Fibroblast of gingiva (primary cell): Measurements from ENCODE around the gene PRTFDC1.
A peak's percentile ranks its signal among the peaks of the same experiment; 100 is the strongest.
"Not testable (repeated sequence)": the region's sequence is repeated elsewhere in the genome, so short reads cannot be mapped to it uniquely, and the experiment has no call there.

Experiments
- DNase-seq: peaks from one replicate; pipeline ENCODE4 v3.0.0-alpha.2; 2011; ENCODE audit warnings: low read depth

The PRTFDC1 gene

DNA sequence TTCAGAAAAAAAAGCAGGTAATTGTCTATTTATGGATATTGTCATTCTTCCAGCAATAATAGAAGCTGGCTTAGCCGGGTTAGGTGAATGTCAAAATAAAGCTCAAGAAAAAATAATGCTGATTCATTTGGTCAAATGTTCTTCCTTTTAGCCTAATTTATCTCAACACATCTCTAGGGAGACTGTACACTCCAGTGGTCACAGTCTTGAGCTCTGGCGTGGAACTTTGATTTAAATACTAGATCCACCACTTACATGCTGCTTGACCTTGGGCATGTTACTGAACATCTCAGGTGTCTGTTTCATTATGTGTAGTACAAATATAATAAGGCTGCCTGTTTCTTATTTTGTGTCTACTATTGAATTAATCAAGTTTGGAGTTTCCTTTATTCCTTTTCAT, 22.0 kb downstream of the PRTFDC1 start:
- DNase-seq: no peak

DNA sequence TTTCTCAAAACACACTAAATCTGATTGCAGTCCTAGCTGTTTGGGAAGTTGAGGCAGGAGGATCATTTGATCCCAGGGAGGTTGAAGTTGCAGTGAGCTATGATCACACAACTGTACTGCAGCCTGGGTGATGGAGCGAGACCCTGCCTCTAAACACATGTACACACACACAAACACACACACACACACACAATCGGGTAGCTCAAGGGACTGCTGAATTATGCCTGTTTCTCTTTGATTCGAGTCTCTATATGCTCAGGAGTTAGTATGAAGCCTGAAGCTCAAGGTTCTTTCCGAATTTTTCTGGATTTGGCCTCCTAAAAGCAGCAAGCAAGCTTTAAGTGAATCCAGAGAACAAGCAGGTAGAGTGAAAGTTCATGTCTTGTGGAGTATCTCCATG, 22.5 kb downstream of the PRTFDC1 start:
- DNase-seq: no peak

DNA sequence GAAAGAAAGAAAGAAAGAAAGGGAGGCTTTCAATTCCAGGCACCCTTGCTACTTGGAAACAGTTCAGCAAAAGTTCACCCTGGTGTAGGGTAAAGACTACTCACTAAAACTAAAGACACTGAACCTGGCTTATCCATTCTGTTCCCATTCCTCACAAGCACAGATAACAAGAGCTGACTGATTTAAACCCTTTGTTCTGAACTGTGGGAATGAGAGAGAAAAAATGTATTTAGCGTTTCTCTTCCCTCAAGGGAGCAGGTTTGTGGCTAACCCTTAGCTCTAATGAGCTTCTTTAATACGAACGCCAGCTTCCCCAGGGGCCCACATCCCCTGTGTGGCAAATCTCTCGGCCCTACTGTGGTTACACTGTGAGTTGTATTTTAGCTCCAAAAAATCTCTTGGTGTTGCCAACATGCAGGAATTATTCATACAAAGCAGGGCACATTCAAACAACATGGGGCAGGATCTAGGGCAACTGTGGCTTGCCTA, 23.3 kb downstream of the PRTFDC1 start:
- peak; percentile 89 for DNase-seq

DNA sequence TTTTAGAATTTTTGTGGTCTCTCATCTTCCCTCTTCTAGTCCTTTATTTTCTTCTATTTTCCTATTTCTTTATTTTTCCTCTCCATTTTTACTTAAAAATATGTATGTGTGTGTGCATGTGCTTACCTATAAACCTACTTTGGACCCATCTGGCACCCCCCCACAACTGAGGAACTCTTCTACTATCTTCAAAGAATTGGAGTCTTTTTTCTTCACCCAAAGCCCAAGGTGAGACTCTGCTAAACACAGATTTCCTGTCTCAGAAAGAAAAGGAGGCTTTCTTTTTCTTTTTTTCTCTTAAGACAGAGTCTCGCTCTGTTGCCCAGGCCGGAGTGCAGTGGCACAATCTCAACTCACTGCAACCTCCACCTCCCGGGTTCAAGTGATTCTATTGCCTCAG, 24.2 kb downstream of the PRTFDC1 start:
- DNase-seq: no peak

DNA sequence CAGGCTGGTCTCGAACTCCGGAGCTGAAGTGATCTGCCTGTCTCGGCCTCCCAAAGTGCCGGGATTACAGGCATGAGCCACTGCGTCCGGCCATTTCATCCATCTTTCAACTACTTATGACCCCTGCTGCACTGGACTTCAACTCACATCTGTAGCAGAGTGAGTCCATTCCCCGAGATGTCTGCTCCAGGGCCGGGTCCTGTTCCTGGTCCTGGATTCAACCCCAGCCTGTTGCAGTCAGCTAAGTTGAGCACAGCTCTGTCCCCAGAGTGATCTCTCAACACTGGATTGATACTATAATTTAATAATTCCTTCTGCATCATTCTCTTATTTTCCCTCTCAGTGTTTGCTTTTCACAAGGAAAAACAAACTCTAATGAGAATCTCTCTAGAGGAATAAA, 25.8 kb downstream of the PRTFDC1 start:
- DNase-seq: no peak

DNA sequence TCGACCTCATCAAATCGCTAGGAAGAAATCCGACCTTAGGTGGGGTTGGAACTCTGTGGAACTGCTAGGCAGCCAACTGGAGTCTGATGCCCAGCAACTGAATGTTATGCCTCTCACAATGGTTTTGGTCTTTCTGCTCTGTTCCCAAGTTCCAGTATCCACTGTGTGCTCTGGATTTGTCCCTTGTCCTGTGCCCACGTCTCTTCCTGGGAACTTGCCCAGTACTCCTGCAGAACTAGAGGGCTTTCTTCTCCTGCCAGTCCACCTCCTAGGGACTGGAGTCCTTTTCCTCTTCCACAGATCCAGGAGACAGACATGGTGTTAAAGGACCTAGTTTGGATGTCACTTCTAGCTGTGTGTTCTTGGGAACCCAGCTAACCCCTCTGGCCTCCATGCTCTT, 26.6 kb downstream of the PRTFDC1 start:
- no peak for DNase-seq

DNA sequence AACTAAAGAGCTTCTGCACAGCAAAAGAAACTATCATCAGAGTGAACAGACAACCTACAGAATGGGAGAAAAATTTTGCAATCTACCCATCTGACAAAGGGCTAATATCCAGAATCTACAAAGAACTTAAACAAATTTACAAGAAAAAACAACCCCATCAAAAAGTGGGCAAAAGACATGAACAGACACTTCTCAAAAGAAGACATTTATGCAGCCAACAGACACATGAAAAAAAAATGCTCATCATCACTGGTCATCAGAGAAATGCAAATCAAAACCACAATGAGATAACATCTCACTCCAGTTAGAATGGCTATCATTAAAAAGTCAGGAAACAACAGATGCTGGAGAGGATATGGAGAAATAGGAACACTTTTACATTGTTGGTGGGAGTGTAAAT, 27.9 kb downstream of the PRTFDC1 start:
- DNase-seq: not testable (repeated sequence)

DNA sequence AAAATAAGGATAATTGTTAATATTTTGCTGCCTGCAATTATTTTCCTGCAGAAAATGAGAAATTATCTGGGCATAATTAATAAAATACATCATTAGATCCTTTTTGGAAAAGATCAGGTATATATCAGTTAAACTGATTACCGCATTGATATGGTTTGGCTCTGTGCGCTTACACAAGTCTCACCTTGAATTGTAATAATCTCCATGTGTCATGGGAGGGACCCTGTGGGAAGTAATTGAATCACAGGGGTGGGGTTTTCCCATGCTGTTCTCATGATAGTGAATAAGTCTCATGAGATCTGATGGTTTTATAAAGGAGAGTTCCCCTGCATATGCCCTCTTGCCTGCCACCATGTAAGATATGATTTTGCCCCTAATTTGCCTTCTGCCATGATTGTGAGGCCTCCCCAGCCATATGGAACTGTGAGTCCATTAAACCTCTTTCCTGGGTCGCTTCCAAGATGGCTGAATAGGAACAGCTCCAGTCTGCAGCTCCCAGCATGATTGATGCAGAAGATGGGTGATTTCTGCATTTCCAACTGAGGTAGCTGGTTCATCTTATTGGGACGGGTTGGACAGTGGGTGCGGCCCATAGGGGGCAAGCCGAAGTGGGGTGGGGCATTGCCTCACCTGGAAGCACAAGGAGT, 30.1 kb downstream of the PRTFDC1 start:
- DNase-seq: not testable (repeated sequence)

DNA sequence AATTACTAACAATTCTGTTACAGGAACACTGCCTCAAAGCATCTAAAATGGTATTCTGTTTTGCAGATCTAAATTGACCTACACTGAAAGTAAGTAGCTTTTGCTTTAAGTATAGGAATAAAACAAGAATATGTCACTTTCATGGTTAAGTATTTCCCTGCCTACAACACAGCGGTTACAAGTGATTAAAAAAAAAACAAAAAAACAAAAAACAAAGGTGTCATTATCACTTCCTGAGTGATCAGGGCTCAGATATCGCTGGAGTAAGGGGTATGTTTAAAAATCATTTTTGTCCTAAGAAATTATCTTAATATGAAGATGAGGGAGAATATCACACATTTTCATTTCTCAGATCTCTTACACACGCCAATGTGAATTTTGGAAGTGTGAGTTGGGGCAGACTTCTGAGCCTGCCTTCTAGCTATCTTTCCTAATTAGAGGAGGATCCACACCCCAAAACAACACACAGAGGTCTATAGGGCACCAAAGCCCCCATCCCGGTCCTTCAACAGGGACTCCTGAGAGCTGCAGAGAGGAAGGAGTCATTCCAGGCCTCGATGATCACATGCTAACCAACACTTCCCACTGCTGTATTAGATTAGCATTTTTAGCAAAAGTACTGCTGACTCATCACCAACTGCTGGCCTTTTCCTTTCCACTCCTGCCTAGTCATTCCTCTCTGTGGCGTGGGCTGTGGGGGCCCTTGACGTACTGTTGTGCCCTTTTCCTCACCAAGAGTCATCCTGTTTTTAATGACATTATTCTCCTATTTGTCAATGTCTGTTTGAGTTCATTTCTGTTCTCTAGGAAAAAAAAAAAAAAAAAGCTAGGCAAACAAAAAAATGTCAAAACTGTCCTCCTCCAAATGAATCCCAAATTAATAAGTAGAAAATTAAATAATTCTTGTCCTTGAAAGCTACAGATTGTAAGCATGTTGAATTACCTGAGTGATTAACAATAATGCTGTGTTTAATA, 31.2 kb downstream of the PRTFDC1 start:
- DNase-seq: peak; percentile 97

DNA sequence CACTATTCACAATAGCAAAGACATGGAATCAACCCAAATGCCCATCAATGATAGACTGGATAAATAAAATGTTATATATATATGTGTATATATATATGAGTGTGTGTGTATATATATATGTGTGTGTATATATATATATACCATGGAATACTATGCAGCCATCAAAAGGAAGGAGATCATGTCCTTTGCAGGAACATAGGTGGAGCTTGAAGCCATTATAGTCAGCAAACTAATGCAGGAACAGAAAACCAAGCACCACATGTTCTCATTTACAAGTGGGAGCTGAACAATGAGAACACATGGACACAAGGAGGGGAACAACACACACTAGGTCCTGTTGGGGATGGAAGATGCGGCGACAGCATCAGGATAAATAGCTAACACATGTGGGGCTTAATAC, 32.2 kb downstream of the PRTFDC1 start:
- DNase-seq: not testable (repeated sequence)

DNA sequence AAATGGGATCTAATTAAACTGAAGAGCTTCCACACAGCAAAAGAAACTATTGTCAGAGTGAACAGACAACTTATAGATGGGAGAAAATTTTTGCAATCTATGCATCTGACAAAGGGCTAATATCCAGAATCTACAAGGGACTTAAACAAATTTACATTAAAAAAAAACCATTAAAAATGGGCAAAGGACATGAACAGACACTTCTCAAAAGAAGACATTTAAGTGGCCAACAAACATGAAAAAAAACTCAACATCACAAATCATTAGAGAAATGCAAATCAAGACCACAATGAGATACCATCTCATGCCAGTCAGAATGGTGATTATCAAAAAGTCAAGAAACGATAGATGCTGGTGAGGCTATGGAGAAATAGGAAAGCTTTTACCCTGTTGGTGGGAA, 32.8 kb downstream of the PRTFDC1 start:
- DNase-seq: not testable (repeated sequence)

DNA sequence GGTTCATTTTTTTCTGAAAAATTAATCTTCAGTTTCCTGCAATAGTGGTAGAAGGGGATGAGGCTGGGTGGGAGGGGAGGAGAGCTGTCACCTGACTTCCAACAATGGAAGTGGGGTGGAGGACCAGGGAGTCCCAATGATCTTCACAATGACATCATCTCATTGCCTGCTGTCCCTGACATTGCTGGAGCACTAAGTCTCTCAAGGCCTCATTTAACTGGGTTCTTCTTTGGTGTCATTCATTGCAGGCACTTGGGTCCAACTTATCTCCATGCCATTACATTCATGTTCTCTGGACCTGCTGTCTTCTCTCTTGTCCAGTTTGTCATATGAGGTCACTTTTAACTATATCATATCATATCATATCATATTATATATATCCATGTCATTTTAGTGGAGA, 34.4 kb downstream of the PRTFDC1 start:
- no peak for DNase-seq

DNA sequence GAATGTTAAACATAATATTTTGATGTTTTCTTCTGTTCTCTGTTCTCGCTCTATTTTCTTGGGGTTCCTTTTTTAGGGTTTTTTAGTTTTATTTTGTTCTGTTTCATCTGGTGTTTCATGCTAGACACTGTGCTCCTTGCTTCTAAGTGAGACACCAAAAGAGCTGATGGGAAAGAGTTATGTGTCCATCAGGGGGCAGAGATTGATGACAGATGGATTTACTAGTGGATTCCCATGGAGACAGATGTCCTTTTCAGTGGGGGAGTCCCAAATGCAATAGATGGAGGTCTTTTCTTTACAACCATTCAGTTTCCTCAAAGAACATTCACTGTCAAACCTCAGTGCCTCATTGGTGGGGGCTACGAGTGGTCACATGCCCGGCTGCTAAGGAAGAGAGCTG, 34.9 kb downstream of the PRTFDC1 start:
- DNase-seq: no peak

DNA sequence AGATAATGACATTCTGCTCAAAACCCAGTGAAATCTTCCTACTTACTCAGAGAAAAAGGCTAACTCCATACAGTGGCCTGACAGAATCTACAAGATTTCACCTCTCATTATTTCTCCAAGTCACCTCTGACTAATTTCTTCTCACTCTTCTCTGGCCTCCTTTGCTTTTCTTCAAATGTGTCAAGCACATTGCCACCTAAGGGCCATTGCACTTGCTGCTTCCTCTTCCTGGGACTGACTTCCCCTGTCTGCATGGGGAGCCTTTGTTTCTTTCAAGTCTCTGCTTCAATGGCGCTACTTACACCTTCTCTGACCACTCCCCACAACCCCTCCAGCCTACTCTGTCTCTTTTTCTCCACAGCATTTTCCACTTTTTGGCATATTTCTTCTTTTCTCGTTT, 36.0 kb downstream of the PRTFDC1 start:
- no peak for DNase-seq

DNA sequence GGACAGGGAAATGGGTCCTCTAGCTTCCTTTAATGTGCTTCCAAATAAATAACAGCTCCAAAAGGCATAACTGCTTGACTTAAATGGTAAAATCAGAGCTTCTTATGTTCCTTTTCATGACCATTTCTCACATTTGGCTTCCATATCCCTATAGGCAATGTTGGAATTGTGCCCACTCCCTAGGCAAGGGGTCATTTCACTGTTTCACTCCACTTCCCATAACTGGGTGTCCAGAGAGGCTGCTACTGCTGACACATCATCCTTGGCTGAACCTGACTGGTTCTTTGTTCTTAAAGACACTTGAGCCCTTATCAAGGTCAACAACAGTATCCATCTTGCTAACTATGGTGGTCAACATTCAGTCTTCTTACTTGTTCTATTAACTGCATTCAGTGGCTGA, 37.1 kb downstream of the PRTFDC1 start:
- no peak for DNase-seq

DNA sequence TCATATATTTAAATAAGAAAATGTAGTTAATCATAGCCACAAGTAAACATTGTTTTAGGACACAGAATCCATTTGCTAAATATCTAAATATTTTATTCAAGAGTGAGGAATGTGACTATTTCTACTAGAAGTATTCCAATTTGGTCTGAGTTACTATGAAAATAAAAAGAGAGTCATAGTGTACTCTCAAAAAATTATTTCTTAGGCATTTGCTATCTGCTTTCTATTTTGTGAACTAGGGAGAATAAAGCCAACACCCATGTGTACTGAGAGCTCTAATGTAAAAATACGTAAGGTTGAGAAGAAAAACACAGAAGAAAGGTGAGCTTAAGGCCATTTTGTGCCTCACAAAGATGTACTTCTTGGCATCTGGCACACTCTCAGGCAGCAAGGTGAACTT, 38.3 kb downstream of the PRTFDC1 start:
- DNase-seq: no peak

DNA sequence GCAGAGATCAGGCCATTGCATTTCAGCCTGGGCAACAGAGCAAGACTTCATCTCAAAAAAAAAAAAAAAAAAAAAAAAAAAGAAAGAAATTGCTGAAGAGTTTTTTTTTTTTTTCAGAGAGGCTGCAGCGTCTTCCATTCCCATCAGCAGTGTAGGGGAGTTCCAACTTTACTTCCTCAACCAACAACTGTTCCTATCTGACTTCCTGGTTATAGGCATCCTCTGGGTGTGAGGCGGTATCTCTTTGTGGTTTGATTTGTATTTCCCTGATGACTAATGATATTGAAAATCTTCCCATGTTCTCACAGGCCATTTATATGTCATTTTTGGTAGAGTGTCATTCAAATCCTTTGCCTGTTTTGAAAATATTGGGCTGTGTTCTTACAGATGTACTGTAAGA, 40.2 kb downstream of the PRTFDC1 start:
- no peak for DNase-seq

DNA sequence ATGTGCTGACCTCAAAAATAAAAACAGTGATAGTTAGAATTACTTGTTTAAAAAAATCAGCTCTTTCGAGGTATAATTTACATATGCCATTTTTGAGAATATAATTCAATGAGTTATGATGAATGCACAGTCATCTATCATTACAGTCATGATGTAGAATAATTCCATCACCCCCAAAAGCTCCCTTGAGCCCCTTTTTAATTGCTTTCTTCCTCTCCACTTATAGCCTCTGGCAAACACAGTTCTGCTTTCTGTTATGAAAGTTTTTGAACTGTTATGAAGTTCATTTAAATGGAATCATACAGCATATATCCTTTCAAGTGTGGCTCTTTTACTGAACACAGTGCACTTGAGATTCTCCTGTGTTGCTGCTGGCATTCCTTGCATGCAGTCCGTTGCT, 41.4 kb downstream of the PRTFDC1 start:
- DNase-seq: no peak

DNA sequence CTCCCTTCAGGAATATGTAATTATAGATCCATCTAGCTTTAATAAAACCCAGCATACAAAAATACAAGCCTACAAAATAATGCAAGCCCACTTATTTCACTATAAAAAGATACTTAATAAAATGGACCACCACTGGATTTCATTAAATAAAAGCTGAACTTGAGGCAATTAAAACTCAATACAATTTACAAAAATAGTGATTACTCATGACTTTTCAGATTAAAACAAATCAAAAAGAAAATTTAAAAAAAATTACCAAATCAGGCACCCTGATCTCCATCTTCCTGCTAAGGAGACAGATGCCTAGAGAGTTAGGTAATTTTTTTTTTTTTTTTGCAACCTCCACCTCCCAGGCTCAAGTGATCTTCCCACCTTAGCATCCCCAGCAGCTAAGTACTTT, 41.8 kb downstream of the PRTFDC1 start:
- no peak for DNase-seq

DNA sequence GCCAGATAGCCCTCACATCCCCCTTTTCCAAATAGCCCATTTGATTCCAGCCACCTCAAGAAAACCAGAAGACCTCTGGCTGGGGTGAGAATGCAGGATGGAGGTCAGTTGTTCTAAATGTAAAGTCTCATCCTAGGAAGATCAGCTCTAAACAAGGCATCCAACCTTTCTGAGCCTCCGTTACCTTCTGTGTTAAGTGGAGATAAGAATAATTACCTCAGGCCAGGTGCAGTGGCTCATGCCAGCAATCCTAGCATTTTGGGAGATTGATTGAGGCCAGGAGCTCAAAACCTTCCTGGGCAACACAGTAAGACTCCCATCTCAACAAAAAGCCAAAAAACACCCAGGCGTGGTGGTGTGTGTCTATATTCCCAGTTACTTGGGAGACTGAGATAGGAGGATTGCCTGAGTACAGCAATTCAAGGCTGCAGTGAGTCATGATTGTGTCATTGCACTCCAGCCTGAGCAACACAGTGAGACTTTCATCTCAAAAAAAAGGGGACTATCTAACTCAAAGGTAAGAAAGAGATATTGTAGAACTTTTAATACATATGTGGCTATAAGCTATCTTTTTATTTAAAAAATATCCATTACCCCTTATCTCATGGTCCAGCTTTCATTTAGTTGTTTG, 43.5 kb downstream of the PRTFDC1 start:
- peak; percentile 32 for DNase-seq

DNA sequence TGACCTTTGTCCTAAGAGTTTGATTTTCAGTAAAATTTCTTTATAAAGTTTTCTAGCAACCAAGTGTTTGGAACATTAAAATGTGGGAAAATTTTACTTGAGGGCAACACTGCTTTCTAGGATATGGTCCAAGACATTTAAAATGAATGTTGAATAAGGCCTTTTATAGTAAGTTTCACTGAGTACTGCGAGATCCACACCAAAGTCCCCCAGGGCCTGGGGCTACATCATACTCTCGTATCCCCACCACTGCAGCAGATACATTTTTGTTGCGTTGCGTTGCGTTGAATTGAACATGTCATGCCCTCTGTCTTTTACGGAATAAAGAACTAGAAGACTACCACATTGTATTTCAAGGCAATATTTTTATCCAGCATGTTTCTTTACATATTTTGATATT, 44.5 kb downstream of the PRTFDC1 start:
- DNase-seq: no peak

DNA sequence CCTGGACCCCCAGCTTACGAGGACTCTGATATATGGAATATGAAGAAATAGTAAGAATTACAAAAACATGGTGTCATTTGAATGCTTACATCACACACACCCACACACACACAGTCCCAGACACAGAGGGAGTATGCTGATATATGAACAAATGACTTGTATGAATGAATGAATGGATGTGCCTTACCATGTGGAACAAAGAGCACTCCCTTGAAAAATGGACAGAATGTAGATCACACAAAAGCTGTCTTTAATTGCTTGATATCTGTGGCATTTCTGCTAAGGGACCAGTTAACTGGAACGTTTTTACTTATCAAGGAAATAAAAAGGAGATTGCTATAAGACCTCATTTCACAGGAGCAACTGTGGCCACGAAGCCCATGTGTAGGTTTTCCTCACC, 46.0 kb downstream of the PRTFDC1 start:
- no peak for DNase-seq

DNA sequence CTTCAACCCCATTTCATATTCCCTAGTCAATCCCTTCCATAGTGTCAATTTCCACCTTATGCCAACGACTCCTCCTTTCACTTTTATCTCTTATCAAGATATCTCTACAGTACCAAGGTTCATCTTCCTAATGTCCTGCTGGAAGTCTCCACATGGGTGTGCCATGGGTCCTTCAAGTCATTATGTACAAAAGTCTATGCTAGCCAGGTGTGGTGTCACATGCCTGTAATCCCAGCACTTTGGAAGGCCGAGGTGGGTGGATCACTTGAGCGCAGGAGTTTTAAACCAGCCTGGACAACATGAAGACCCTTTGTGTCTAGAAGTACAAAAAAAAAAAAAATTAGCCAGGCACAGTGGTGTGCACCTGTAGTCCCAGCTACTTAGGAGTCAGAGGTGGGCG, 47.6 kb downstream of the PRTFDC1 start:
- DNase-seq: no peak
